Gastrocnemius medialis (tissue), 4 donors: ENCODE results near the gene TSSK6.

Experiments
- CTCF ChIP-seq, 5 experiments: fragments of 450-650 bp in 3 of 5; fragments of 200-600 bp in 2 of 5; sonication (generic) in 2 of 5; IDR thresholded peaks in 4 of 5; conservative IDR thresholded peaks in 1 of 5; 1 replicate in 4 of 5; 2 replicates in 1 of 5; pipeline ENCODE4 v1.5.1; 2016 to 2019; ENCODE audit warnings: antibody characterized with exemption in 5 of 5, mild to moderate bottlenecking in 3 of 5, moderate library complexity in 3 of 5
- POLR2A ChIP-seq, 2 donors: fragments of 450-650 bp; IDR thresholded peaks; one replicate each; pipeline ENCODE4 v1.6.1; 2017; ENCODE audit warnings: antibody characterized with exemption in 2 of 2, mild to moderate bottlenecking in 2 of 2, moderate library complexity in 2 of 2

GRCh38 chr19:19544954-19545591 lies 29.7 kb upstream of the TSSK6 start:
- TF ChIP-seq CTCF (IDR thresholded peaks at IDR 0.05 in 4 of 5, conservative IDR thresholded peaks at IDR 0.05 in 1 of 5): no peak
- no peak for TF ChIP-seq POLR2A (IDR thresholded peaks at IDR 0.05)
